Muscle of arm (tissue), 12 donors: Measurements from ENCODE around the gene TNFRSF6B. TPM values are rescaled to one million over a fixed set of nuclear protein-coding genes. Genes with fewer than 3 reads are reported as not detected.

ENCODE experiments used
- DNase-seq: peaks from one replicate; pipeline ENCODE4 v3.0.0-alpha.2; 2013
- polyA plus RNA-seq, 12 donors: library from polyadenylated mRNA; unstranded; fragments of 120-200 nt; gene quantifications; one replicate each; pipeline ENCODE4 v1.2.1, GENCODE V29; 2013; ENCODE audit not compliant: insufficient read length in 12 of 12

Gene TNFRSF6B
- polyA plus RNA-seq, 12 donors, result 0.34 to 5.1 (median 1.3) TPM; not detected in 2

- DNase-seq, result no peak
Measured at GRCh38 chr20:63735859-63736718, 39.6 kb downstream of the TNFRSF6B start, which contains the start of gene LIME1. TSS of gene LIME1 (plus strand) at chr20:63736664. CDS start at chr20:63737550, 886 bp downstream.

GRCh38 chr20:63736893-63737694 lies 40.6 kb downstream of the TNFRSF6B start:
- DNase-seq, result no peak

- DNase-seq, result no peak
Measured at GRCh38 chr20:63737695-63737944, 41.2 kb downstream of the TNFRSF6B start.

GRCh38 chr20:63737945-63738686 lies 41.7 kb downstream of the TNFRSF6B start:
- no peak for DNase-seq

GRCh38 chr20:63738687-63739129 lies 42.3 kb downstream of the TNFRSF6B start:
- DNase-seq, result peak; percentile 59

GRCh38 chr20:63739130-63740069 lies 42.9 kb downstream of the TNFRSF6B start, which contains the start of gene SLC2A4RG:
TSS of gene SLC2A4RG (plus strand) at chr20:63739776. CDS start at chr20:63739913, 137 bp downstream.
- DNase-seq, result peak; percentile 77

GRCh38 chr20:63740070-63740626 lies 43.7 kb downstream of the TNFRSF6B start:
- DNase-seq, result no peak

GRCh38 chr20:63740627-63741353 lies 44.3 kb downstream of the TNFRSF6B start:
- peak; percentile 93 for DNase-seq

GRCh38 chr20:63741354-63741675 lies 44.9 kb downstream of the TNFRSF6B start:
- DNase-seq, result no peak

- no peak for DNase-seq
Measured at GRCh38 chr20:63741676-63742380, 45.4 kb downstream of the TNFRSF6B start.

GRCh38 chr20:63742381-63743024 lies 46.1 kb downstream of the TNFRSF6B start:
- DNase-seq, result no peak

- DNase-seq, result no peak
Measured at GRCh38 chr20:63743210-63743970, 46.9 kb downstream of the TNFRSF6B start.

- DNase-seq, result no peak
Measured at GRCh38 chr20:63744158-63744557, 47.7 kb downstream of the TNFRSF6B start.

- no peak for DNase-seq
Measured at GRCh38 chr20:63744574-63745423, 48.3 kb downstream of the TNFRSF6B start.

GRCh38 chr20:63745424-63745805 lies 49.0 kb downstream of the TNFRSF6B start:
- DNase-seq, result no peak

GRCh38 chr20:63745961-63746731 lies 49.7 kb downstream of the TNFRSF6B start:
- DNase-seq, result no peak
